NK-92 treated with Interleukin-12 subunit alpha and Interleukin-12 subunit beta, amount 100 ng/mL, for 24 hours (cell line): ENCODE data around the gene ELF2.
"Not testable (repeated sequence)": the region's sequence is repeated elsewhere in the genome, so short reads cannot be mapped to it uniquely, and the experiment has no call there.

Experiments
- DNase-seq: peaks from one replicate; lab custom pipeline; 2025; lab: John Stamatoyannopoulos, UW

ELF2 gene

GRCh38 chr4:139184129-139184528 is 7.1 kb upstream of the ELF2 start:
- DNase-seq, result no peak

- peak; percentile 86 for DNase-seq
Observed at GRCh38 chr4:139177869-139178619, 1.0 kb upstream of the ELF2 start.

- peak; percentile 67 for DNase-seq
Observed at GRCh38 chr4:139176302-139177048, 543 bp downstream of the ELF2 start.

- DNase-seq, result no peak
Observed at GRCh38 chr4:139175646-139176301, 1.2 kb downstream of the ELF2 start.

GRCh38 chr4:139171876-139172691 is 4.9 kb downstream of the ELF2 start:
- peak; percentile 3 for DNase-seq

- no peak for DNase-seq
Observed at GRCh38 chr4:139170932-139171331, 6.1 kb downstream of the ELF2 start.

GRCh38 chr4:139167774-139168444 is 9.1 kb downstream of the ELF2 start:
- no peak for DNase-seq

GRCh38 chr4:139164731-139165130 is 12.3 kb downstream of the ELF2 start:
- no peak for DNase-seq

GRCh38 chr4:139163806-139164206 is 13.2 kb downstream of the ELF2 start:
- DNase-seq, result no peak

GRCh38 chr4:139157977-139158376 is 19.0 kb downstream of the ELF2 start:
- DNase-seq, result not testable (repeated sequence)

GRCh38 chr4:139154952-139155557 is 22.0 kb downstream of the ELF2 start:
- no peak for DNase-seq

- DNase-seq, result no peak
Observed at GRCh38 chr4:139154538-139154937, 22.5 kb downstream of the ELF2 start.

GRCh38 chr4:139154134-139154421 is 22.9 kb downstream of the ELF2 start:
- no peak for DNase-seq

- no peak for DNase-seq
Observed at GRCh38 chr4:139153411-139154133, 23.4 kb downstream of the ELF2 start.

- no peak for DNase-seq
Observed at GRCh38 chr4:139152249-139152648, 24.8 kb downstream of the ELF2 start.

GRCh38 chr4:139146926-139147629 is 29.9 kb downstream of the ELF2 start:
- DNase-seq, result no peak

- no peak for DNase-seq
Observed at GRCh38 chr4:139145552-139145932, 31.5 kb downstream of the ELF2 start.

GRCh38 chr4:139144911-139145551 is 32.0 kb downstream of the ELF2 start:
- no peak for DNase-seq

- DNase-seq, result no peak
Observed at GRCh38 chr4:139144161-139144859, 32.7 kb downstream of the ELF2 start.
